Common myeloid progenitor, CD34-positive (primary cell): ENCODE data around the gene TIAM2. TPM values are rescaled to one million over a fixed set of nuclear protein-coding genes. Genes with fewer than 3 reads are reported as not detected.

Source experiments
- CTCF ChIA-PET: fragments of 350-600 bp; sonication (Branson Sonifier 250); formaldehyde crosslinking; loops from one replicate; lab custom pipeline; 2021; ENCODE audit warnings: antibody characterized with exemption; lab: Charles Lee
- POLR2A ChIA-PET: fragments of 350-600 bp; sonication (Branson Sonifier 250); formaldehyde crosslinking; loops from one replicate; lab custom pipeline; 2021; ENCODE audit warnings: antibody characterized with exemption; lab: Charles Lee
- DNase-seq, 3 donors: peaks; one replicate each; pipeline versions ENCODE4 v3.0.0 to v3.0.0-alpha.2; 2013
- H3K27ac ChIP-seq, 2 experiments: 1 replicate in 1 of 2; 2 replicates in 1 of 2; pipeline ENCODE4 v1.7.0; 2013; ENCODE audit warnings: inconsistent platforms in 2 of 2, low read length in 2 of 2, mild to moderate bottlenecking in 2 of 2, low read depth in 1 of 2, moderate library complexity in 1 of 2; ENCODE audit not compliant: severe bottlenecking in 2 of 2, insufficient read depth in 1 of 2, poor library complexity in 1 of 2
- H3K27me3 ChIP-seq, 5 experiments: replicated peaks in 2 of 5; 1 replicate in 3 of 5; 2 replicates in 2 of 5; pipeline versions ENCODE4 v1.6.1 to v1.7.0; 2013; ENCODE audit warnings: low read length in 4 of 5, mild to moderate bottlenecking in 2 of 5, moderate library complexity in 2 of 5, inconsistent platforms in 1 of 5; ENCODE audit not compliant: insufficient read depth in 5 of 5, control insufficient read depth in 4 of 5
- H3K36me3 ChIP-seq, 4 experiments: 1 replicate in 2 of 4; 2 replicates in 2 of 4; pipeline versions ENCODE4 v1.6.1 to v1.7.0; 2013; ENCODE audit warnings: low read length in 3 of 4, control low read depth in 1 of 4, mild to moderate bottlenecking in 1 of 4; ENCODE audit not compliant: control insufficient read depth in 4 of 4, insufficient read depth in 4 of 4
- H3K4me1 ChIP-seq, 4 experiments: 1 replicate in 3 of 4; 2 replicates in 1 of 4; pipeline versions ENCODE4 v1.6.1 to v1.7.1; 2013; ENCODE audit warnings: low read length in 3 of 4, mild to moderate bottlenecking in 3 of 4, control low read depth in 1 of 4, inconsistent platforms in 1 of 4, moderate library complexity in 1 of 4; ENCODE audit not compliant: control insufficient read depth in 4 of 4, insufficient read depth in 4 of 4; ENCODE audit errors: control extremely low read depth in 1 of 4
- H3K4me3 ChIP-seq, 7 experiments: 1 replicate in 4 of 7; 2 replicates in 3 of 7; pipeline versions ENCODE4 v1.5.1 to v1.7.0; 2013; ENCODE audit warnings: mild to moderate bottlenecking in 7 of 7, low read length in 6 of 7, moderate library complexity in 6 of 7, inconsistent platforms in 2 of 7, low read depth in 2 of 7, control low read depth in 1 of 7; ENCODE audit not compliant: insufficient read depth in 4 of 7, control insufficient read depth in 1 of 7; ENCODE audit errors: extremely low read depth in 1 of 7
- H3K9me3 ChIP-seq, 5 experiments: 1 replicate in 4 of 5; 2 replicates in 1 of 5; pipeline versions ENCODE4 v1.6.1 to v1.7.1; 2013; ENCODE audit warnings: low read length in 4 of 5, mild to moderate bottlenecking in 2 of 5, inconsistent platforms in 1 of 5, low read depth in 1 of 5, moderate library complexity in 1 of 5; ENCODE audit not compliant: control insufficient read depth in 4 of 5, insufficient read depth in 2 of 5; ENCODE audit errors: control extremely low read depth in 1 of 5
- WGBS: methylation state at CpG from one replicate; pipeline ENCODE4 v1.1.5; 2013; ENCODE audit not compliant: insufficient coverage; 5-methylcytosine and 5-hydroxymethylcytosine counted together
- polyA plus RNA-seq: library from polyadenylated mRNA; unstranded; fragments of 120-200 nt; gene quantifications from one replicate; pipeline ENCODE4 v1.2.1, GENCODE V29; 2013

The TIAM2 gene
- 3.0 TPM for polyA plus RNA-seq

DNA sequence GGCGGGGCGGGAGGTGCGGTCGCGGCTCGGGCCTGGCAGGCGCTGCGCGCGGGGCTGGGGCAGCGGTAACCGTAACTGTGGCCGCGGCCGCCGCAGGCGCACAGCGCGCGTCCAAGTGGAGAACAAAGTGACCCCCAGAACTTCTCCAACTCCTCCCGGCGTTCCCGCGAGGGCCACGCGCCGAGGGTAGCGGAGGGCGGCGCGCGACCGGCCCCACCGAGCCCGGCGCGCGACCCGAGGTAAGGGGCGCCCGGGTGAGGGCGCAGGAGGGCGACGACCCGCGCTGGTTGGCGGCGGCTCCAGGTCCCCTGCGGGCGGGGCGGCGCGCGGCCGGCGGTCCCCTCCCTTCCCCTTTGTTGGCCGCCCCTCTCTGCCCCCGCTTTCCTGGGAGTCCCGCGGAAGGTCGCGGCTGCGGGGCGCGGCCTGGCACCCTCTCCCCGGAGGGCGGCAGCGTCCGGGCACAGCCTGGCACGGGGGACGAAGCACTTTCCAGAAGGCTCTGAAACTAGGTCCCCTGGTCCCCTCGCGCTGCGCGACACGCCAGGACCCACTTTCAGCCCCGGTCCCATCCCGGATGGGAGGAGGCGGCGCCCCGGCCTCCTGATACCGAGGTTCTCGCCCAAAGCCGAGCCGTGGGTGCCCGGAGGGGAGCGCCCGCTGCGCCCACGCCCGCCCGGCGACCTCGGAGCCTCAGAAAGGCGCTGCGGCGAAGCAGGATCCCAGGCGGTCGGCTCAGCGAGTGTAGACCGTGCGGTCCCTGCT is at the start of gene TIAM2:
TIAM2 (plus strand) TSS at position 62 of the 762 bp plus-strand sequence. CDS start 133,909 bp downstream, outside the sequence.
- peaks cover 0 to 41% (median 11%) of the 10 kb centered on the region in 5 experiments for H3K27me3 ChIP-seq
- no peak within 1 kb of the TSS for H3K27ac ChIP-seq
- ChIA-PET POLR2A (no interaction called here), CTCF (no interaction called here)
- peaks cover 2 to 13% (median 11%) of the 10 kb centered on the region in 4 experiments for H3K4me1 ChIP-seq
- peak within 1 kb of the TSS; percentile 34 to 78 (median 73) for H3K4me3 ChIP-seq
- DNase-seq, result peak; percentile 34 to 68 (median 48)
- H3K9me3 ChIP-seq, result no peaks in the 10 kb centered on the region
- H3K36me3 ChIP-seq, result no peaks in the 10 kb centered on the region
- under 1% methylated on average over 77 of the region's 102 CpGs for WGBS

GRCh38 chr6:154950979-154951344 is 44.2 kb upstream of the TIAM2 start:
- Histone ChIP-seq H3K4me3 (no peak overlapping the region), H3K27me3 (no peaks in the 10 kb centered on the region), H3K9me3 (no peaks in the 10 kb centered on the region), H3K36me3 (peaks cover 0 to 2% (median 0%) of the 10 kb centered on the region in 4 experiments), H3K27ac (no peak overlapping the region), H3K4me1 (peaks cover 0 to 19% (median 5%) of the 10 kb centered on the region in 4 experiments)
- ChIA-PET POLR2A (no interaction called here), CTCF (interaction anchor here (0.7 to 2.8 kb wide), 3 partner anchors 9 to 228 kb away, joined by 3 to 9 read pairs (median 5); no protein-coding TSS in a partner anchor)
- WGBS, result 96% methylated on average over 7 of the region's 7 CpGs
- DNase-seq, result no peak

- peak; percentile 54 to 95 (median 91) for DNase-seq
- 7% methylated on average over 7 of the region's 10 CpGs for WGBS
- Histone ChIP-seq H3K27me3 (no peaks in the 10 kb centered on the region), H3K27ac (no peak overlapping the region), H3K36me3 (peaks cover 0 to 2% (median 0%) of the 10 kb centered on the region in 4 experiments), H3K9me3 (no peaks in the 10 kb centered on the region), H3K4me1 (peaks cover 0 to 19% (median 5%) of the 10 kb centered on the region in 4 experiments), H3K4me3 (no peak overlapping the region)
- ChIA-PET POLR2A (no interaction called here), CTCF (interaction anchor here (0.7 to 2.8 kb wide), 5 partner anchors 9 to 227 kb away, joined by 3 to 9 read pairs (median 3); no protein-coding TSS in a partner anchor)
These were observed 43.5 kb upstream of the TIAM2 start for GRCh38 chr6:154951345-154952200.

- no peak overlapping the region for H3K27ac ChIP-seq
- POLR2A ChIA-PET, result no interaction called here
- no peaks in the 10 kb centered on the region for H3K27me3 ChIP-seq
- H3K9me3 ChIP-seq, result no peaks in the 10 kb centered on the region
- no peak for DNase-seq
- WGBS, result 99% methylated on average over 7 of the region's 11 CpGs
- CTCF ChIA-PET, result no interaction called here
- H3K36me3 ChIP-seq, result peaks cover 0 to 2% (median 0%) of the 10 kb centered on the region in 4 experiments
- peaks cover 0 to 19% (median 5%) of the 10 kb centered on the region in 4 experiments for H3K4me1 ChIP-seq
- no peak overlapping the region for H3K4me3 ChIP-seq
These were observed 41.5 kb upstream of the TIAM2 start for GRCh38 chr6:154953644-154954043.

DNA sequence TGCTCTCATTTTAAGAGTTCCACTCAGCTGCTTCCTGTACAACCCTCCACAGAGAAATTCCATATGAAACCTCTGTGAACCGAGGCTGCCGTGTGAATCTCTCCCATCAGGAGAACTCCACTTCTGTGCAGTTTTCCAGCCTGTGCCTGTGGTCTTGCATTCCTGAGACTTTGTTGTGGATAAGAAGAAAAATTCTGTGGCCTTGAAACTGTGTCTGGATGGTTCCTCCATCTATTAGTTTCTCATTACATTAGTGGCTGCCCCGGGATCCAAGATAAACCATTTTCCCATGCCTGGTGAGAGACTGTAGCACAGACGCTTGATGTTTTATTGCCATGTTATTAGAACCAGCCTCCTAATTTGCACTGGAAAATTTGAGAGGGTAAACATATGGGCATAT is 40.8 kb upstream of the TIAM2 start:
- POLR2A ChIA-PET, result no interaction called here
- no peak overlapping the region for H3K4me3 ChIP-seq
- peaks cover 0 to 2% (median 0%) of the 10 kb centered on the region in 4 experiments for H3K36me3 ChIP-seq
- WGBS, result 100% methylated on average over 3 of the region's 4 CpGs
- CTCF ChIA-PET, result no interaction called here
- no peaks in the 10 kb centered on the region for H3K9me3 ChIP-seq
- H3K27me3 ChIP-seq, result no peaks in the 10 kb centered on the region
- DNase-seq, result no peak
- peaks cover 0 to 19% (median 5%) of the 10 kb centered on the region in 4 experiments for H3K4me1 ChIP-seq
- H3K27ac ChIP-seq, result no peak overlapping the region

DNA sequence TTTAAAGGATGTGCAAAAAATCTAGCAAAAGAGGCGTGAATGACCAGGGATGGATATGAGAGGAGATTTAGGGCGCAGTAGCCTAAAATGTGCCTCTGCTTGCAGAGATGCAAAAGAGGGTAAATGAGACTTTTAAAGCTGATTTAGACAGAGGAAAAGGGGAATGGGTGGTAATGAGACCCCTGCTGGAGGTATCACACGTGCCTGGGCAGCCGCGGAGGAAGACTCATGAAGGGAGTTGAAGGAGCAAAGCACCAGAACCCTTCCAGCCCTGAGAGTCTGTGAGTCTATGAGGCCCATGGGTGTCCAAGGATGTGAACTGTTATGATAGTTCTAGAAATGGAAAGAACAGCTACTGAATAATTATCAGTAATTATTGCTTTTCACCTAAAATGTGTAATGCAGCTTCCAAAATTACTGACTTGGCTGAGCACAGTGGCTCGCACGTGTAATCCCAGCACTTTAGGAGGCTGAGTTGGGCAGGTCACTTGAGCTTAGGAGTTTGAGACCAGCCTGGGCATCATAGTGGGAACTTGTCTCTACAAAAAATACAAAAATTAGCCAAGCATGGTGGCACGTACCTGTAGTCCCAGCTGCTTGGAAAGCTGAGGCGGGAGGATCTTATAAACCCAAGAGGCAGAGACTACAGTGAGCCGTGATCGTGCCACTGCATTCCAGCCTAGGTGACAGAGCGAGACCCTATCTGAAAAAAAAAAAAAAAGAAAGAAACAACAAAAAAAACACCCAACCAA is 38.2 kb upstream of the TIAM2 start:
- WGBS, result 82% methylated on average over 9 of the region's 12 CpGs
- Histone ChIP-seq H3K9me3 (no peaks in the 10 kb centered on the region), H3K4me1 (peaks cover 0 to 5% (median 0%) of the 10 kb centered on the region in 4 experiments), H3K27me3 (no peaks in the 10 kb centered on the region), H3K36me3 (peaks cover 0 to 2% (median 0%) of the 10 kb centered on the region in 4 experiments), H3K27ac (no peak overlapping the region), H3K4me3 (no peak overlapping the region)
- CTCF ChIA-PET, result interaction anchor here (1.4 kb wide), 1 partner anchor 12 kb away, joined by 3 read pairs; no protein-coding TSS in a partner anchor
- POLR2A ChIA-PET, result no interaction called here
- no peak for DNase-seq
